Rectal smooth muscle tissue (tissue), 1 donor: ENCODE results near the gene HCN1.
"Not testable (repeated sequence)": the region's sequence is repeated elsewhere in the genome, so short reads cannot be mapped to it uniquely, and the experiment has no call there.

Source experiments
- H3K27ac ChIP-seq: one replicate; pipeline ENCODE4 v1.7.0; 2013; ENCODE audit warnings: low read depth, low read length, inconsistent platforms
- H3K27me3 ChIP-seq: one replicate; pipeline ENCODE4 v1.7.0; 2013; ENCODE audit warnings: low read length; ENCODE audit not compliant: control insufficient read depth, insufficient read depth
- H3K36me3 ChIP-seq: one replicate; pipeline ENCODE4 v1.7.0; 2013; ENCODE audit warnings: low read length; ENCODE audit not compliant: control insufficient read depth, insufficient read depth
- H3K4me1 ChIP-seq: one replicate; pipeline ENCODE4 v1.7.0; 2013; ENCODE audit warnings: low read length; ENCODE audit not compliant: control insufficient read depth, insufficient read depth
- H3K4me3 ChIP-seq: one replicate; pipeline ENCODE4 v1.7.0; 2013; ENCODE audit warnings: low read length
- H3K9ac ChIP-seq: one replicate; pipeline ENCODE4 v1.7.0; 2013; ENCODE audit warnings: low read length

HCN1 gene

DNA sequence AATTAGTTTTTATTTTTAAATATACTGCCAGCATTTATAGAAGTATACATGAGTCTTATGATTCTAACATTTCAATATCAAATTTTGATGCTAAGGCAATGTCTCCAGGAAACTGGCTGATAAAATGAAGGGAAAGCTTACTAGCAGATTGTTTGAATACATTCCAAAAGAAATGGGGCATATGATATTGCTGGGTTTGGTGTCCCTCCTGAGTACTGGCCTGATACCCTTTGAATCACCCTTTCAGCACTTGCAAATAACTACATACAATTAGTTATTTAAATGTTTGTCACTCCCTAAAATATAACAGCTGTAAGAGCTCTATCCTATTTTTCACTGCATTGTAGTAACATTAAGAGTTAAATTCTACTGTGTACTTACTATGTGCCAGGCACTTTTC is 360.8 kb downstream of the HCN1 start:
- H3K4me3 ChIP-seq: no peak overlapping the region
- H3K27ac ChIP-seq: no peak overlapping the region
- H3K27me3 ChIP-seq: no peaks in the 10 kb centered on the region
- H3K36me3 ChIP-seq: no peaks in the 10 kb centered on the region
- no peaks in the 10 kb centered on the region for H3K4me1 ChIP-seq
- H3K9ac ChIP-seq: no peak overlapping the region

GRCh38 chr5:45334939-45335338 is 361.2 kb downstream of the HCN1 start:
- Histone ChIP-seq H3K4me1 (no peaks in the 10 kb centered on the region), H3K36me3 (no peaks in the 10 kb centered on the region), H3K27ac (no peak overlapping the region), H3K27me3 (no peaks in the 10 kb centered on the region), H3K4me3 (no peak overlapping the region), H3K9ac (no peak overlapping the region)

GRCh38 chr5:45312627-45313026 is 383.6 kb downstream of the HCN1 start:
- not testable (repeated sequence) for H3K9ac ChIP-seq, H3K27me3 ChIP-seq, H3K27ac ChIP-seq, H3K4me3 ChIP-seq, H3K36me3 ChIP-seq, H3K4me1 ChIP-seq

DNA sequence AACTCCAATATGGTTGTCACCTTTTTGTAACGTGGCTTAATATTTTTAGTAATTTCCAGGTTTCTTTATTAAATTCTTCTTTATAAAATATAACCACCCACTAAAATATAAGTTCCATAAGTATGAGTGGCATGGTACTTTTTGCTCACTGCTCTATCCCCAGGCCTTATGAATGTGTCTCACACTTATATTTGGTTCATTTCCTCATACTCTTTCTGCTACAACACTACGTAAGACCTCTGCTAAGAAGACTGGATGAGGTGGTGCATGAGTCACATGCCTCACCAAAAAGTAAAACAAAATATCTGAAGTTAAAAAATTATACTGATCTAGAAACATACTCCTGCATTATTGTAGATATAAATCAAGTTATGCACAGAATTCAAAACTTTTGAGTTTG is 400.9 kb downstream of the HCN1 start:
- no peak overlapping the region for H3K4me3 ChIP-seq
- H3K27me3 ChIP-seq: no peaks in the 10 kb centered on the region
- H3K9ac ChIP-seq: no peak overlapping the region
- no peaks in the 10 kb centered on the region for H3K4me1 ChIP-seq
- no peaks in the 10 kb centered on the region for H3K36me3 ChIP-seq
- no peak overlapping the region for H3K27ac ChIP-seq

- no peak overlapping the region for H3K4me3 ChIP-seq
- no peaks in the 10 kb centered on the region for H3K36me3 ChIP-seq
- no peak overlapping the region for H3K9ac ChIP-seq
- H3K27ac ChIP-seq: no peak overlapping the region
- H3K4me1 ChIP-seq: no peaks in the 10 kb centered on the region
- no peaks in the 10 kb centered on the region for H3K27me3 ChIP-seq
Measured at GRCh38 chr5:45288746-45289145, 407.4 kb downstream of the HCN1 start.

DNA sequence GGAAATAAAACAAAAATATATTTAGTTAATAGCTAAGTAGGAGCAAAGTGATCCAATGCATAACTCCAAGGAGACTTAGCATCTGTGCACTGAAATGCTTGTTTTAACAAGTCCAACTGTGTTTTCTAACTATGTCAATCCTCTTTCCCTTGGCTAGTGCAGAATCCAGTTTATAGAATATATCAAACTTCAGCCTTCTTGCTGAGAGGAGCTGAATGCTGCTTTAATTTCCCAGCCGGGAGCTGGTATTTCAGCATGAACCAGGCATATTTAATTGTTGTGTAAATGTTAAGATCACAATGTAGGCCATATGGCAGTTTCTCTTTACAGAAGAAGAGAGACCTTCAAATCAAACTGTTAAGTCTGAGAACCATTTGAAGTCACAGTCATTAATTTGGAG is 411.7 kb downstream of the HCN1 start:
- Histone ChIP-seq H3K27me3 (no peaks in the 10 kb centered on the region), H3K9ac (no peak overlapping the region), H3K4me1 (no peaks in the 10 kb centered on the region), H3K27ac (no peak overlapping the region), H3K4me3 (no peak overlapping the region), H3K36me3 (no peaks in the 10 kb centered on the region)

DNA sequence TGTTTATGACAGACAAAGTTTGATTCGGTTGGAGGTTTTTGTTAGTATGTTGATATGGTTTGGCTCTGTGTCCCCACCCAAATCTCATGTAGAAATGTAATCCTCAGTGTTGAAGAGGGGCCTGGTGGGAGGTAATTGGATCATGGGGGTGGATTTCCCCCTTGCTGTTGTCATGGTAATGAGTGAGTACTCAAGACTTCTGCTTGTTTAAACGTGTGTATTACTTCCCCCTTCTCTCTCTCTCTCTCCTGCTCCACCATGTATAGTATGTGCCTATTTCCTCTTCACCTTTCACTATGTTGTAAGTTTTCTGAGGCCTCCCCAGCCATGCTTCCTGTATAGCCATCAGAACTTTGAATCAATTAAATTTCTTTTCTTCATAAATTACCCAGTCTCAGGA is 415.1 kb downstream of the HCN1 start:
- Histone ChIP-seq H3K9ac (no peak overlapping the region), H3K4me3 (no peak overlapping the region), H3K36me3 (no peaks in the 10 kb centered on the region), H3K4me1 (no peaks in the 10 kb centered on the region), H3K27ac (no peak overlapping the region), H3K27me3 (no peaks in the 10 kb centered on the region)

GRCh38 chr5:45279109-45279508 is 417.1 kb downstream of the HCN1 start:
- no peak overlapping the region for H3K27ac ChIP-seq
- H3K9ac ChIP-seq: no peak overlapping the region
- no peaks in the 10 kb centered on the region for H3K27me3 ChIP-seq
- H3K36me3 ChIP-seq: no peaks in the 10 kb centered on the region
- no peak overlapping the region for H3K4me3 ChIP-seq
- H3K4me1 ChIP-seq: no peaks in the 10 kb centered on the region

GRCh38 chr5:45277860-45278259 is 418.3 kb downstream of the HCN1 start:
- Histone ChIP-seq H3K4me1 (no peaks in the 10 kb centered on the region), H3K27ac (no peak overlapping the region), H3K9ac (no peak overlapping the region), H3K4me3 (no peak overlapping the region), H3K36me3 (no peaks in the 10 kb centered on the region), H3K27me3 (no peaks in the 10 kb centered on the region)

DNA sequence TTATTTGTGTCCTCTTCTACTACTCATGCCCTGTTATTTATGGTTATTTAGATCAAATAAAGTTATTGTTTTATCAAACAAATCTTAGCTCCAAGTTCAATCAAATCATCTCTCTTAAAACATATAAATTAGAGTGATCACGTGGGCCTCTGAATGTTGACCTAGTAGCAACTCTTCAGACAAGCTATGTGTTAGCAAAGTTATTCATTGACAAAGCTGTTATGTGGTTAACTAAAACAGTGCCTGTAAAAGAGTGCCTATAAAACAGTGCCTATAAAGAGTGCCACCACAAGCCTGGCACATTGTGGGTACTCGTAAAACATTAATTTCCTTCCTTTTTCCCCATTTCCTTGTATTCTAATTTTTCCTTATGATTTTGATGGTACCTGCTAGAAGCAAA is 421.9 kb downstream of the HCN1 start:
- Histone ChIP-seq H3K4me1 (no peaks in the 10 kb centered on the region), H3K27ac (no peak overlapping the region), H3K4me3 (no peak overlapping the region), H3K9ac (no peak overlapping the region), H3K36me3 (no peaks in the 10 kb centered on the region), H3K27me3 (no peaks in the 10 kb centered on the region)

DNA sequence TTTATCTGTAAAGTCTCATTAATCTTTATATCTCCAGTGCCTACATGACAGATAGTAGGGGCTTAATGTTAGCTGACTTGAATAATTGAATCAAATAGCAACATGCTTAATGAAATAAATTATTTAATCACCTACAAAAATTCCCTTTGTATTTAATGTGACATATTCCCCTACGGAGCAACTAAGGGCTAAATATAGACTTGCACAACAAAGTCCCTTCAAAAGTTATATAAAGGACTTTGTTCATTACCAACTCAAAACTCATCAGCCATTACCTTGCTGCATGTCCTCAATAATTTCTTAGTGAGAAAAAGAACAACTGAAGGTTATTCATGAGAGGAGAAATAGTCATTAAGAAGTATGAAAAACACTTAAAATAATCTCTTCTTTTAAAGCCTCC is 424.6 kb downstream of the HCN1 start:
- Histone ChIP-seq H3K27ac (no peak overlapping the region), H3K36me3 (no peaks in the 10 kb centered on the region), H3K4me1 (no peaks in the 10 kb centered on the region), H3K4me3 (no peak overlapping the region), H3K27me3 (no peaks in the 10 kb centered on the region), H3K9ac (no peak overlapping the region)

GRCh38 chr5:45264447-45264846 is 431.7 kb downstream of the HCN1 start:
- Histone ChIP-seq H3K4me1 (no peaks in the 10 kb centered on the region), H3K36me3 (no peaks in the 10 kb centered on the region), H3K27ac (no peak overlapping the region), H3K9ac (no peak overlapping the region), H3K27me3 (no peaks in the 10 kb centered on the region), H3K4me3 (no peak overlapping the region)

- Histone ChIP-seq H3K36me3 (no peaks in the 10 kb centered on the region), H3K4me3 (no peak overlapping the region), H3K27ac (no peak overlapping the region), H3K4me1 (no peaks in the 10 kb centered on the region), H3K27me3 (no peaks in the 10 kb centered on the region), H3K9ac (no peak overlapping the region)
Measured at GRCh38 chr5:45262061-45262590, 434.1 kb downstream of the HCN1 start.
